GM08714 (cell line): Measurements from ENCODE around the gene ZNF524.

Experiments
- H3K4me3 ChIP-seq: fragments of 200-500 bp; sonication (Bioruptor generic); 2 replicates; pipeline ENCODE4 v1.5.1; 2014; ENCODE audit warnings: mild to moderate bottlenecking, low read length, inconsistent platforms
- ZNF274 ChIP-seq: IDR thresholded peaks from 2 replicates; pipeline ENCODE4 v1.6.1; 2012; ENCODE audit warnings: mild to moderate bottlenecking, low read depth, low read length

The ZNF524 gene

GRCh38 chr19:55591555-55591954 lies 8.5 kb upstream of the ZNF524 start:
- no peak overlapping the region for H3K4me3 ChIP-seq
- TF ChIP-seq ZNF274 = no peak

DNA sequence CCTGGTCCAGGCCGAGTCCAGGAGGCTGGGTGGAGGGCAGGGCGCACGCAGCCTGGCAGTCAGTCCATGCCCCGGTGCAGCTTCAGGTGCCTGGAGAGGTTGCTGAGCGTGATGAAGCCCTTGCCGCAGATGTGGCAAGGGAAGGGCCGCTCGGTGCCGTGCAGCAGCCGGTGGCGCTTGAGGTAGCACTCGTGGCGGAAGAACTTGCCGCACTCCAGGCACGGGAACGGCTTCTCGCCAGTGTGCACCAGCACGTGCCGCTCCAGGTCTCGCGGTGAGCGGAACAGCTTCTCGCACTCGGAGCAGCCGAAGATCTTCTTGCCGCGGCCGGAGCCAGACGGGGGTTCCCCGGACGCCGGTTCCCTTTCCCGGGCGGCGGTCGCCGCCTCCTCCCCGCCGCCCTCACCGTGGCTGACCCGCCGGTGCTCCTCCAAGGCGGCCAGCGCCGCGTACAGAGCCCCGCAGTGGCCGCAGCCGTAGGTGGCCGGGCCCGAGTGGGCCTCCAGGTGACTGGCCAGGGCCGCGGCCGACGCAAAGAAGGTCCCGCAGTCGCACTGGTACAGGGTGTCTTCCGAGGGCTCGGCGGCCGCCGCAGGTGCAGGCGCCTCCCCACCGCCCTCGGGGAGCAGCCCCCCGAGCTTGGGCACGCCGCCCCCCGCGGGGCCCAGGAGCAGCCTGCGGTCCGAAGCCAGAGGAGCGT lies 7.5 kb upstream of the ZNF524 start:
- no peak for TF ChIP-seq ZNF274
- no peak overlapping the region for H3K4me3 ChIP-seq

DNA sequence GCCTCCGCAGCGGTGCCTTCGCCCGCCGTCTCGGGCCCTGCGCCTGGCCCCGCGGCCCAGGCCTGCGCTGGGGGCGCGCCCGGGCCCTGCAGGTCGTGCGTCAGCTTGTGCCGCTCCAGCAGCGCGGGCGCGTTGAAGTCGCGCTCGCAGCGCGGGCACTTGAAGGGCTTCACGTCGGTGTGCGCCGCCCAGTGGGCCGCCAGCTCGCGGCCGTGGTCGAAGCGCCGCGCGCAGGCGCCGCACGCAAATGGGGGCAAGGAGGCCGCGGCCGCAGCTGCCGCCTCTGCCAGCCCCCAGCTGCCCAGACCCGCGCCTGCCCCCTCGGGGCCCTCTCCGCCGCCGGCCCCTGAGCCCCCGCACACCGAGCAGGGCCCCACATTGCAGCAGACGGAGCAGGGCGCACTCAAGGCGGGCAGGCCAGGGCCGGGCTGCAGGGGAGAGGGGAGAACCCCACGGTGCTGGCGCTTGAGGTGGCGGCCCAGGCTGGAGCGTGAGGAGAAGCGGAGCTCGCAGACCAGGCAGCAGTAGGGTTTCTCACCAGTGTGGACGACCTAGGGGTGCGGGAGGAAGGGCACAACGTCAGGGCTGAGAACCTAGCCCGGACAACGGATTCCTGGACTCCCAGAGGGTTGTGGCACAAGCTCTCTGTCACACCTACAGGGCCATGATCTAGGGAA lies 6.9 kb upstream of the ZNF524 start:
- TF ChIP-seq ZNF274 = no peak
- no peak overlapping the region for H3K4me3 ChIP-seq

DNA sequence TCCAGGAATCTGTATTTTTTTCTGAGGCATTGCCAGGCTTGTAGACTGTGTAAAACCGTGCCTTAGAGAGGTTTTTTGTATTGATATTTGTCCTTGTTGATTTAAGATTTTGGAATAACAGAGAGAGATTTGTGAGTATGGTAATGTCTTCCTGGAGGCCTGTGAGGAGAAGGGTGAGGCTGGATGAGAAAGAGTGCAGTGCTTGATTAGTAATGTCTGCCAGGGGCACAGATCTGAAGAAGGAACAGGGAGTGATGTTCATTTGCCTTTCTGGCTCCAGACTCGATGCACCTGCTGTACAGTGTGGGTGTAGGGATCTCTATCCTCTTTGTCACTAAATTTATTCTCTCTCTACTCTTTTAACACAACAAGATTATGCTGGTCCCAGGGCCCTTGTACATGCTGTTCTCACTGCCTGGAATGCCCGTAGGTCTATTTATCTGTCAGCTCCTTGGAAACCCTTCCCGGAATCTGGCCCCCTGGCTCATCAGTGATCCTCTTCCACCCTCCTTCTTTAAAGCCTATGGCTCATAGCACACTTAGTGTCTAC lies 5.0 kb upstream of the ZNF524 start:
- H3K4me3 ChIP-seq = no peak overlapping the region
- TF ChIP-seq ZNF274 = no peak

DNA sequence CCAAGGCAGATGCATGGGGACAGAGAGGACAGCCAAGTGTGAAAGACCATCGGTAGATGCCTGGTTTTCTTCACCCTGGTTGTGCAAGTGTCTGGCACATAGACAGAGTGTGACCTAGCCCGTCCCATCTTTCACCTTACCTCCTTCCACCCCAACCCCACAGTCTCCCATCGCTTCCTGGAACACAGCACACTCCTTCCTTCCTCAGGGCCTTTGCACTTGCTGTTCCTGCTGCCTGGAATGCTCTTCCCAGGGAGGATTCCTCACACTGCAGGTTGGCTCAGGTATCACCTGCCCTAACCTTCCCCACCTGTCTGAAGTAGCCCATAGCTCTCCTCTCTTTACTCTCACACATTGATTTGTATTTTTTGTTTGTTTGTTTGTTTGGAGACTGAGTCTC lies 3.8 kb upstream of the ZNF524 start:
- TF ChIP-seq ZNF274 = no peak
- H3K4me3 ChIP-seq = no peak overlapping the region

DNA sequence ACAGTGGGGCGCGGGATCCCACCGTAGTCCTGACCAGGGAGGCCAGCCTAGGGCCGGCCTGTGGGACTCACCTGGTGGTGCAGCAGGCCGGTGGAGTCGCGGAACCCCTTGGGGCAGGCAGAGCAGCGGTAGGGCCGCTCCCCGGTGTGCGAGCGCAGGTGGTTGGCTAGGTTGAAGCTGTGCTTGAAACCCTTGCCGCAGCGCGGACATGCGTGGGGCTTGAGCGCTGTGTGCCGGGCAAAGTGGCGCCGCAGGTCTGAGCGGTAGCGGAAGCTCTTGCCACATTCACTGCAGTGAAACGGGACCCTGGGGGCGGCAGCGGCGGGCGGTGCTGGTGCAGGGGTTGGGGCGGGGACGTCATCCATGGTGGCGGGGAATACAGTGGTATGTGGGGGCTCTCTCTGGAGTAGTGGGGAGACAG lies 2.6 kb upstream of the ZNF524 start:
- no peak for TF ChIP-seq ZNF274
- H3K4me3 ChIP-seq = no peak overlapping the region

GRCh38 chr19:55598034-55598433 lies 2.1 kb upstream of the ZNF524 start:
- H3K4me3 ChIP-seq = no peak overlapping the region
- no peak for TF ChIP-seq ZNF274

DNA sequence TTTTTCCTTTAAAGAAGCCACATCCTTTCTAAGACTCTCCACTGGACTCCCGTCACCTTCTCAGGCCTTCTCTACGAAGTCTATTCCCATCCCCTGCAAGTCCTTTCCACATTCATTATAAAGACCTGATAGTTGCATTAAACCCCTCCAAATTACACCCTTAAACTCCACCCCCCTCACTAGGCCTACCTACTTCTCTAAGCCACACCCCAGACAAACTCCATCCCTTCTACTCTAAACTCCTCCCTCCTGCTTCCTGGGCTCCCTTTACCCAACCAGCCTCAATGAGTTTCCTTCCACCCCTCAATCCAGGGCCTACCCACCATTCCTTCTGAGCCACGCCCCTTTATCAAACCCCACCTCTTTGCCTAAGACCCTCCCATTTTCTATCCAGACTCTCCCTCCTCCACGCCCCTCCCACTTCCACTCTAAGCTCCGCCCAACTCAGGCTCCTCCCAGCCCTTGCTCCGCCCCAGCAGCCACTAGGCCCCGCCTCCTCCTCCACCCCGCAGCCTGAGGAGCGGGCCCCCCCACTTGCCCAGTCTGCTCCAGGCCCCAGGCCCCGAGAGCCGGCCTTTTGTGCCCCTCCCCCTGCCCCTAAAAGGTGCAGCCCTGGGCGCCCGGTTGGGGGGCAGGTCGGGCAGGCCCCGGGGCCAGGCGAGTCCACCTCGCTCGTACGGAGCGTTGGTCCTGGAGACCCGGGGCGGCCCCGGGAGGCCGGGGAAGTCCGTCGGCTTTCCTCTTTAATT lies 1.2 kb upstream of the ZNF524 start:
- no peak for TF ChIP-seq ZNF274

DNA sequence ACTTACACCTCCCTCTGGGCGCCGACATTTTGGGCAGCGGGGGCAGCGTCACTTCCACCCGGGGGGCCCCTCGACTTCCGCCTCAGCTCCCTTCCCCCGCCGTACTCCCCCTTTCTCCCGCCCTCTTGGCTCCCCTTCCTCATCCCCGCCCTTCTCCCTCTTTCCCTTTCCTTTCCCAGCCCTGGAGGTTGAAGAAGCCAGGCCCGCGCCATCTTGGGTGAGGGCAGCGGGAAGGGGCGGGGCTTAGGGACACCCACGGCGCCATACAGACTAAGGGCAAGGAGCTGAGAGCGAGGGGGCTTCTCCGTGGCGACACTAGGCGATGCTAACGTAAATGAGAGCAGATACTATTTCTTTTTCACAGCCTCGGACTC lies 633 bp upstream of the ZNF524 start, which contains the start of gene FIZ1:
Gene FIZ1 (minus strand): TSS at position 50 of the 374 bp plus-strand sequence. CDS start 1,652 bp downstream, outside the sequence.
- no peak for TF ChIP-seq ZNF274
- peak within 1 kb of the TSS; percentile 84 for H3K4me3 ChIP-seq

More for the DNA sequence above, 1.2 kb upstream of the ZNF524 start:
- peak overlapping the region; percentile 84; the same call in 1 of the 2 replicates for H3K4me3 ChIP-seq

- TF ChIP-seq ZNF274 = no peak
- peak overlapping the region; percentile 84 for H3K4me3 ChIP-seq
Measured at GRCh38 chr19:55600662-55601028, 557 bp downstream of the ZNF524 start.

- no peak for TF ChIP-seq ZNF274
- peak overlapping the region; percentile 84 for H3K4me3 ChIP-seq
Measured at GRCh38 chr19:55601084-55601483, 996 bp downstream of the ZNF524 start.

GRCh38 chr19:55602104-55603001 lies 2.3 kb downstream of the ZNF524 start:
- TF ChIP-seq ZNF274 = no peak
- H3K4me3 ChIP-seq = no peak overlapping the region

GRCh38 chr19:55603115-55603514 lies 3.0 kb downstream of the ZNF524 start:
- TF ChIP-seq ZNF274 = no peak
- no peak overlapping the region for H3K4me3 ChIP-seq

DNA sequence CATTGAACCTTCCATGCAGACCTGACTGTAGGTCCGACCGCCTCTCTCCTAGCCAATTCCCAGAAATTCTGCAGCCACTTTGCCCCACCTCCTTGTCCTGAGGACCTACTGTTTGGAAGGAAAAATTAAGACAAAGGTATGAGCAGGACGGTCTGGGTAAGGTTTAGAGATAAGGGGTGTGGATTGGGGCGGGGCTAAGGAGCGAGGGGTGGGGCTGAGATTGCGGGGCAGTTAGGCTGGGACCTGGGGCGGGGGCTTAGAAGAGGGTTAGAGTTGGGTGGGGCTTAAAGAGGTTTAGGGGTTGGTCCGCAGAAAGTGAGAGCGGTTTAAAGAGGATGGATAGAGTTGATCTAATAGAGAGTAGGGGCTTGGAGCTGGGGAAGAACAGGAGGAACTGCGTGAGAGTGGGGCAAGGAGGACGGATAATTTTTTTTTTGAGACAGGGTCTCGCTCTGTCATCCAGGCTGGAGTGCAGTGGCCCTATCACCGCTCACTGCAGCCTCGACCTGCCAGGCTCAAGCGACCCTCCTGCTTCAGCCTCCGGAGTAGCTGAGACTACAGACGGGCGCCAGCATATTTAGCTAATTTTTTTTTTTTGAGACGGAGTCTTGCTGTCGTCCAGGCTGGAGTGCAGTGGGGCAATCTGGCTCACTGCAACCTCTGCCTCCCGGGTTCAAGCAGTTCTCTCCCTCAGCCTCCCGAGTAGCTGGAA lies 3.6 kb downstream of the ZNF524 start:
- TF ChIP-seq ZNF274 = no peak
- no peak overlapping the region; the same call in 1 of the 2 replicates for H3K4me3 ChIP-seq
